Neural progenitor cell (in vitro differentiated cells): ENCODE measurements around the gene KIRREL3.

Experiments
- CTCF ChIP-seq: fragments of 200-600 bp; sonication (generic); IDR thresholded peaks from 2 replicates; pipeline ENCODE4 v1.5.1; 2017; ENCODE audit warnings: antibody characterized with exemption, mild to moderate bottlenecking
- EZH2 ChIP-seq: fragments of 200-600 bp; sonication (generic); IDR thresholded peaks from 2 replicates; pipeline ENCODE4 v1.6.1; 2017; ENCODE audit warnings: antibody characterized with exemption, mild to moderate bottlenecking, moderate library complexity
- EZH2phosphoT487 ChIP-seq: fragments of 200-600 bp; sonication (generic); IDR thresholded peaks from 2 replicates; pipeline ENCODE4 v1.6.1; 2017; ENCODE audit warnings: antibody characterized with exemption

- TF ChIP-seq CTCF (no peak), EZH2 (no peak), EZH2phosphoT487 (no peak)
Observed at GRCh38 chr11:126727381-126727780, 273.2 kb downstream of the KIRREL3 start.
